H1 (cell line): ENCODE measurements around the gene DNAH8. TPM values are rescaled to one million over a fixed set of nuclear protein-coding genes. Genes with fewer than 3 reads are reported as not detected.
A peak's percentile ranks its signal among the peaks of the same experiment; 100 is the strongest.

Experiments used
- CTCF ChIA-PET: fragments of 300-600 bp; sonication (Branson Sonifier 250); formaldehyde crosslinking; loops from one replicate; lab custom pipeline; 2021; ENCODE audit not compliant: partially characterized antibody; lab: Charles Lee
- POLR2A ChIA-PET: fragments of 300-600 bp; sonication (Branson Sonifier 250); formaldehyde crosslinking; loops from one replicate; lab custom pipeline; 2021; ENCODE audit warnings: inconsistent platforms; ENCODE audit not compliant: partially characterized antibody; lab: Charles Lee
- DNase-seq, 2 experiments: peaks; one replicate each; pipeline versions ENCODE4 v3.0.0 to v3.0.0-alpha.2; 2010 to 2022; ENCODE audit warnings: low spot score in 2 of 2, low read depth in 1 of 2, mixed read lengths in 1 of 2
- FAIRE-seq: peaks from 2 replicates; lab custom pipeline; 2011; peaks lifted over from hg19 to GRCh38; lab: Jason Lieb, UNC
- H2AFZ ChIP-seq: 2 replicates; pipeline ENCODE4 v1.8.1; 2012; ENCODE audit warnings: low read length, inconsistent platforms
- H2AK5ac ChIP-seq: 2 replicates; pipeline ENCODE4 v1.6.1; 2013; ENCODE audit warnings: low read depth, low read length
- H2BK120ac ChIP-seq: replicated peaks from 2 replicates; pipeline ENCODE3; 2013; ENCODE audit warnings: low read depth, low read length, inconsistent platforms
- H2BK12ac ChIP-seq: 2 replicates; pipeline ENCODE4 v1.6.1; 2013; ENCODE audit warnings: low read depth, low read length
- H2BK15ac ChIP-seq: 2 replicates; pipeline ENCODE4 v1.6.1; 2013; ENCODE audit warnings: low read length
- H2BK20ac ChIP-seq: 2 replicates; pipeline ENCODE4 v1.6.1; 2013; ENCODE audit warnings: low read length
- H2BK5ac ChIP-seq: 2 replicates; pipeline ENCODE4 v1.6.1; 2013; ENCODE audit warnings: low read depth, low read length
- H3K14ac ChIP-seq: 2 replicates; pipeline ENCODE4 v1.6.1; 2013; ENCODE audit warnings: inconsistent platforms; ENCODE audit not compliant: insufficient read length
- H3K18ac ChIP-seq: 2 replicates; pipeline ENCODE4 v1.6.1; 2013; ENCODE audit warnings: low read length; ENCODE audit errors: extremely low read depth
- H3K23ac ChIP-seq: 2 replicates; pipeline ENCODE4 v1.6.1; 2013; ENCODE audit warnings: inconsistent platforms; ENCODE audit not compliant: insufficient read length
- H3K23me2 ChIP-seq: 2 replicates; pipeline ENCODE4 v1.6.1; 2013; ENCODE audit warnings: low read depth, low read length
- H3K27ac ChIP-seq: 2 replicates; pipeline ENCODE4 v1.6.1; 2011; ENCODE audit warnings: low read depth, low read length, inconsistent platforms
- H3K27me3 ChIP-seq, 4 experiments: replicated peaks in 1 of 4; 1 replicate in 1 of 4; 2 replicates in 3 of 4; pipeline versions ENCODE4 v1.6.1 to v1.8.1; 2011 to 2013; ENCODE audit warnings: low read length in 3 of 4, mild to moderate bottlenecking in 3 of 4, inconsistent platforms in 2 of 4, mixed read lengths in 2 of 4, moderate library complexity in 1 of 4; ENCODE audit not compliant: control insufficient read depth in 3 of 4, insufficient read depth in 3 of 4; ENCODE audit errors: extremely low read depth in 1 of 4
- H3K36me3 ChIP-seq, 4 experiments: 2 replicates each; pipeline versions ENCODE4 v1.6.1 to v1.8.1; 2011 to 2013; ENCODE audit warnings: mild to moderate bottlenecking in 4 of 4, low read length in 3 of 4, moderate library complexity in 2 of 4, control low read depth in 1 of 4, inconsistent platforms in 1 of 4; ENCODE audit not compliant: insufficient read depth in 4 of 4, control insufficient read depth in 2 of 4
- H3K4ac ChIP-seq: replicated peaks from 2 replicates; pipeline ENCODE3; 2013; ENCODE audit warnings: low read length, low read depth, mixed read lengths, inconsistent platforms; ENCODE audit not compliant: insufficient read length
- H3K4me1 ChIP-seq, 4 experiments: replicated peaks in 1 of 4; 1 replicate in 1 of 4; 2 replicates in 3 of 4; pipeline versions ENCODE4 v1.6.1 to v1.8.1; 2011 to 2013; ENCODE audit warnings: low read length in 3 of 4, inconsistent platforms in 2 of 4, mixed read lengths in 1 of 4; ENCODE audit not compliant: insufficient read depth in 4 of 4, control insufficient read depth in 3 of 4
- H3K4me2 ChIP-seq, 2 experiments: 2 replicates each; pipeline versions ENCODE4 v1.6.1 to v1.8.1; 2011 to 2013; ENCODE audit warnings: low read depth in 2 of 2, low read length in 2 of 2, control low read depth in 1 of 2, inconsistent platforms in 1 of 2, mild to moderate bottlenecking in 1 of 2; ENCODE audit not compliant: insufficient read depth in 1 of 2
- H3K4me3 ChIP-seq, 4 experiments: fragments of 200-600, 300-600 bp in 1 of 4; sonication (generic), shearing (Covaris generic), sonication (Bioruptor Twin) in 1 of 4; 2 replicates each; pipeline versions ENCODE4 v1.5.1 to v1.8.1; 2011 to 2016; ENCODE audit warnings: low read length in 4 of 4, low read depth in 3 of 4, control low read depth in 2 of 4, inconsistent platforms in 2 of 4, mild to moderate bottlenecking in 2 of 4, mixed read lengths in 1 of 4, moderate library complexity in 1 of 4; ENCODE audit not compliant: insufficient read depth in 2 of 4; ENCODE audit errors: extremely low read depth in 1 of 4
- H3K56ac ChIP-seq: replicated peaks from 2 replicates; pipeline ENCODE3; 2013; ENCODE audit warnings: low read depth, mild to moderate bottlenecking, mixed read lengths, low read length, inconsistent platforms; ENCODE audit not compliant: insufficient read length
- H3K79me1 ChIP-seq: 2 replicates; pipeline ENCODE4 v1.6.1; 2013; ENCODE audit warnings: low read depth, low read length, control low read depth
- H3K79me2 ChIP-seq, 2 experiments: 2 replicates each; pipeline versions ENCODE4 v1.6.1 to v1.8.1; 2012 to 2013; ENCODE audit warnings: low read length in 2 of 2, mild to moderate bottlenecking in 2 of 2, inconsistent platforms in 1 of 2; ENCODE audit not compliant: insufficient read depth in 2 of 2, control insufficient read depth in 1 of 2
- H3K9ac ChIP-seq, 4 experiments: replicated peaks in 1 of 4; 1 replicate in 1 of 4; 2 replicates in 3 of 4; pipeline versions ENCODE4 v1.6.1 to v1.8.1; 2011 to 2013; ENCODE audit warnings: low read depth in 3 of 4, low read length in 3 of 4, control low read depth in 2 of 4, mild to moderate bottlenecking in 2 of 4, moderate library complexity in 2 of 4, inconsistent platforms in 1 of 4; ENCODE audit errors: extremely low read depth in 1 of 4
- H3K9me3 ChIP-seq, 2 experiments: 2 replicates each; pipeline versions ENCODE4 v1.6.1 to v1.8.1; 2012 to 2013; ENCODE audit warnings: mild to moderate bottlenecking in 2 of 2, moderate library complexity in 2 of 2, control low read depth in 1 of 2, inconsistent platforms in 1 of 2, low read depth in 1 of 2, low read length in 1 of 2, mixed read lengths in 1 of 2; ENCODE audit not compliant: insufficient read depth in 2 of 2
- H4K20me1 ChIP-seq, 2 experiments: replicated peaks in 1 of 2; 2 replicates each; pipeline versions ENCODE3 to v1.8.1; 2011 to 2013; ENCODE audit warnings: inconsistent platforms in 2 of 2, low read length in 2 of 2, mild to moderate bottlenecking in 1 of 2; ENCODE audit not compliant: insufficient read depth in 2 of 2, control insufficient read depth in 1 of 2
- H4K5ac ChIP-seq: 2 replicates; pipeline ENCODE4 v1.6.1; 2013; ENCODE audit warnings: low read length, low read depth, mixed read lengths, inconsistent platforms; ENCODE audit not compliant: insufficient read length
- H4K8ac ChIP-seq: 2 replicates; pipeline ENCODE4 v1.8.0; 2013; ENCODE audit warnings: mild to moderate bottlenecking, moderate library complexity, low read length, inconsistent platforms; ENCODE audit not compliant: insufficient read depth; ENCODE audit errors: extremely low read depth
- H4K91ac ChIP-seq: replicated peaks from 2 replicates; pipeline ENCODE3; 2013; ENCODE audit warnings: low read length, mixed read lengths, inconsistent platforms; ENCODE audit not compliant: insufficient read length
- BRCA1 ChIP-seq: IDR thresholded peaks from 2 replicates; pipeline ENCODE4 v1.6.1; 2012; ENCODE audit warnings: low read depth, low read length, improper control_type of control experiment
- CREB1 ChIP-seq: IDR thresholded peaks from 2 replicates; pipeline ENCODE4 v1.6.1; 2012; ENCODE audit warnings: inconsistent platforms
- RAD21 ChIP-seq, 2 experiments: IDR thresholded peaks in 1 of 2; conservative IDR thresholded peaks in 1 of 2; 2 replicates each; pipeline ENCODE4 v1.6.1; 2011; ENCODE audit warnings: low read depth in 2 of 2, low read length in 2 of 2, improper control_type of control experiment in 1 of 2, inconsistent platforms in 1 of 2, mild to moderate bottlenecking in 1 of 2, moderate library complexity in 1 of 2
- RBBP5 ChIP-seq: IDR thresholded peaks from 2 replicates; pipeline ENCODE4 v1.7.1; 2012; ENCODE audit warnings: low read depth, mild to moderate bottlenecking, inconsistent platforms, low read length, moderate library complexity, borderline replicate concordance
- SIRT6 ChIP-seq: IDR thresholded peaks from one replicate; pipeline ENCODE4 v1.7.1; 2012; ENCODE audit warnings: low read length, inconsistent platforms
- WGBS, 2 experiments: shearing (Covaris generic) in 1 of 2; methylation state at CpG; one replicate each; pipeline versions ENCODE4 v1.1.6 to v1.1.7; 2013 to 2015; ENCODE audit warnings: low lambda C conversion rate in 2 of 2, mixed read lengths in 2 of 2, inconsistent platforms in 1 of 2, low coverage in 1 of 2, missing lambda C conversion rate in 1 of 2; ENCODE audit not compliant: insufficient replicate concordance in 2 of 2, insufficient coverage in 1 of 2, insufficient read length in 1 of 2; ENCODE audit errors: extremely low coverage in 1 of 2, missing lambda C conversion rate in 1 of 2; 5-methylcytosine and 5-hydroxymethylcytosine counted together
- polyA plus RNA-seq, 7 experiments: library from polyadenylated mRNA; depleted of rRNA in 3 of 7; stranded (reverse) in 5 of 7; unstranded in 2 of 7; fragments of >200 nt in 5 of 7; fragments of 200-250 nt in 2 of 7; gene quantifications; 1 replicate in 5 of 7; 2 replicates in 1 of 7; 4 replicates in 1 of 7; pipeline versions ENCODE4 v1.2.1 to v1.2.3, GENCODE V29; 2011 to 2013; ENCODE audit warnings: missing spikeins in 2 of 7, mixed read lengths in 2 of 7
- total RNA-seq: library from RNA; stranded (reverse); fragmentation: NEBNext Ultra II Directional; extraction: Animal tissue kit (Norgen Biotek cat#: 25700); gene quantifications from 2 replicates; pipeline ENCODE4 v1.2.1, GENCODE V29; 2021
- TF ChIP-seq, protein P1 (sequence below), 3 experiments: IDR thresholded peaks; 1 replicate in 2 of 3; 2 replicates in 1 of 3; pipeline versions ENCODE4 v1.5.1 to v1.6.1; 2011; ENCODE audit warnings: low read length in 3 of 3, mild to moderate bottlenecking in 3 of 3, inconsistent platforms in 2 of 3, low read depth in 1 of 3, moderate library complexity in 1 of 3; ENCODE audit not compliant: insufficient read depth in 1 of 3; ENCODE audit errors: control extremely low read depth in 1 of 3

Gene DNAH8
- total and polyA plus RNA-seq, 2 of the 8 experiments (the other 6 are each of a cell fraction or from before 2014, with no cell fraction given) = under 0.01 TPM; not detected in 1

DNA sequence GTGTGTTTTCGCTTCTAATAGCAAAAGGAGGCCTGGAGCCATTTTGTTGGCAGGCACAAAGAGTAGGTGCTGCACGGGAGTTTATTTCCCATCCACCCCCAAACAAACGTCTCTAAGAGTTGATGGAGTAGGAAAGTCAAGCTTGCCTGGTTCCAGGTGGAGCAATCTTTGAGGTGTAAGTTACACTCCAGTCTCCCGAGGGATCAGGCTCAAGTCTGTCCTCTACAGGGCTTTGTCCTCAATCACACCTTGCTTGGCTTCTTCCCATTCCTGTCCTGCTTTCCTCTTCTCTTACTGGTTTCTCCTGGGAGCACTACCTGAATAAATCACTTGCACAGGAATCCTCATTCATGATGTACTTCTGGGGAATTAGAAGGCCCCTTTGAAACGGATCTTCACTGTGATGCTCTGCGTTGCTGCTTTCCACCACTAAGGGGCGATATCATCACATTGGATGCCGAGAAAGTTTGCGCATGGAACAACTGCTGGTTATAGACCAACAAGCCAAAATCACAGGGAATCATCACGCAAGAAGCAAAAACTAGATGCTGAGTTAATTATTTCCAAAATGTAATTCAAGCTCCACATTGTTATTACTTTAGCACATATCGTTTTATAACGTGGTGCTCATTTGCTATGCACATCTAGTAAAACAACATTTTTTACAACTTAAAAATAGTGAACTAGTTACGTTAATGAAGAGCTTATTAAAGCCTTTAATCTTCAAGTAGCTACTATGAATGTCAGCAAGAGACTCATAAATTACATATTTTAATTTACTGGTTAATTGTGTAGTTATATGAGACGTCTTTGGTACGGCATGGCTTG, 156.8 kb downstream of the DNAH8 start:
- Histone ChIP-seq H3K18ac (no peak overlapping the region), H3K79me1 (no peaks in the 10 kb centered on the region), H3K4me1 (no peaks in the 10 kb centered on the region; a peak in 1 of 7 replicates), H2BK12ac (no peak overlapping the region), H2BK120ac (no peak overlapping the region), H3K36me3 (no peaks in the 10 kb centered on the region), H2BK5ac (no peak overlapping the region), H3K4me3 (no peak overlapping the region), H3K23me2 (no peaks in the 10 kb centered on the region), H3K9ac (no peak overlapping the region), H2AK5ac (no peak overlapping the region), H4K8ac (no peak overlapping the region), H3K79me2 (no peaks in the 10 kb centered on the region)
- 42% methylated on average over 15 of the region's 15 CpGs; no CpG with 5 or more reads in 1 of the 2 experiments for WGBS, 2 experiments
- DNase-seq (peak; percentile 39 to 86), FAIRE-seq (peak; percentile 94)
- no peak for TF ChIP-seq RBBP5
- no peak for TF ChIP-seq SIRT6
- peak; percentile 13; the same call in 1 of the 2 replicates for TF ChIP-seq CREB1
- TF ChIP-seq RAD21 (IDR thresholded peaks at IDR 0.05 in 1 of 2, conservative IDR thresholded peaks at IDR 0.05 in 1 of 2; ENCODE audit: low read depth in 2 of 2, low read length in 2 of 2) = peak; percentile 92 to 96
- TF ChIP-seq, protein P1, sequence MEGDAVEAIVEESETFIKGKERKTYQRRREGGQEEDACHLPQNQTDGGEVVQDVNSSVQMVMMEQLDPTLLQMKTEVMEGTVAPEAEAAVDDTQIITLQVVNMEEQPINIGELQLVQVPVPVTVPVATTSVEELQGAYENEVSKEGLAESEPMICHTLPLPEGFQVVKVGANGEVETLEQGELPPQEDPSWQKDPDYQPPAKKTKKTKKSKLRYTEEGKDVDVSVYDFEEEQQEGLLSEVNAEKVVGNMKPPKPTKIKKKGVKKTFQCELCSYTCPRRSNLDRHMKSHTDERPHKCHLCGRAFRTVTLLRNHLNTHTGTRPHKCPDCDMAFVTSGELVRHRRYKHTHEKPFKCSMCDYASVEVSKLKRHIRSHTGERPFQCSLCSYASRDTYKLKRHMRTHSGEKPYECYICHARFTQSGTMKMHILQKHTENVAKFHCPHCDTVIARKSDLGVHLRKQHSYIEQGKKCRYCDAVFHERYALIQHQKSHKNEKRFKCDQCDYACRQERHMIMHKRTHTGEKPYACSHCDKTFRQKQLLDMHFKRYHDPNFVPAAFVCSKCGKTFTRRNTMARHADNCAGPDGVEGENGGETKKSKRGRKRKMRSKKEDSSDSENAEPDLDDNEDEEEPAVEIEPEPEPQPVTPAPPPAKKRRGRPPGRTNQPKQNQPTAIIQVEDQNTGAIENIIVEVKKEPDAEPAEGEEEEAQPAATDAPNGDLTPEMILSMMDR (IDR thresholded peaks at IDR 0.05; ENCODE audit: control extremely low read depth in 1 of 3, insufficient read depth in 1 of 3, low read depth in 1 of 3, low read length in 3 of 3) = peak; percentile 73 to 96 (median 91)
- TF ChIP-seq BRCA1 = no peak
- TF ChIP-seq, all 59 proteins: peak for 3
- POLR2A ChIA-PET = no interaction called here
- CTCF ChIA-PET = interaction anchor here (0.6 to 4.3 kb wide), 59 partner anchors 10 to 439 kb away, joined by 3 to 37 read pairs (median 5); partner anchors contain the start of gene SAYSD1
- Histone ChIP-seq H4K5ac (no peak overlapping the region), H3K27me3 (no peaks in the 10 kb centered on the region), H2BK15ac (no peak overlapping the region), H3K9me3 (no peaks in the 10 kb centered on the region), H3K56ac (no peak overlapping the region), H2AFZ (no peak overlapping the region), H3K23ac (no peak overlapping the region), H3K27ac (no peak overlapping the region), H4K20me1 (no peaks in the 10 kb centered on the region), H3K4me2 (no peak overlapping the region), H4K91ac (no peak overlapping the region), H3K14ac (no peak overlapping the region), H2BK20ac (no peak overlapping the region), H3K4ac (no peak overlapping the region)
